Neural cell (in vitro differentiated cells): Measurements from ENCODE around the gene NUP50. TPM values are rescaled to one million over a fixed set of nuclear protein-coding genes. Genes with fewer than 3 reads are reported as not detected.

Source experiments
- H2AFZ ChIP-seq: fragments of 200-600, 300-800 bp; sonication (generic), shearing (Covaris generic); 2 replicates; pipeline ENCODE4 v1.6.0; 2014; ENCODE audit warnings: low read depth, mild to moderate bottlenecking, antibody characterized with exemption, low read length, moderate library complexity
- H3F3A ChIP-seq: fragments of 200-600 bp; shearing (Covaris generic); 2 replicates; pipeline ENCODE4 v1.6.1; 2016; ENCODE audit warnings: mild to moderate bottlenecking, moderate library complexity, mixed read lengths, antibody characterized with exemption, low read length; ENCODE audit not compliant: insufficient read depth, poor library complexity, severe bottlenecking
- H3K27ac ChIP-seq: fragments of 200-600, 300-800 bp; sonication (generic), shearing (Covaris generic); 2 replicates; pipeline ENCODE4 v1.5.1; 2014; ENCODE audit warnings: mild to moderate bottlenecking, low read length, moderate library complexity
- H3K27me3 ChIP-seq: fragments of 300-800, 200-600 bp; sonication (generic), shearing (Covaris generic); 2 replicates; pipeline ENCODE4 v1.6.0; 2014; ENCODE audit warnings: mild to moderate bottlenecking, low read depth, low read length, moderate library complexity; ENCODE audit not compliant: insufficient read depth
- H3K36me3 ChIP-seq: fragments of 300-800, 200-600 bp; sonication (generic), shearing (Covaris generic); 2 replicates; pipeline ENCODE4 v1.5.1; 2014; ENCODE audit warnings: mild to moderate bottlenecking, antibody characterized with exemption, low read length, moderate library complexity; ENCODE audit not compliant: insufficient read depth
- H3K4me2 ChIP-seq: fragments of 300-800, 200-600 bp; sonication (generic), shearing (Covaris generic); 2 replicates; pipeline ENCODE4 v1.6.0; 2014; ENCODE audit warnings: mild to moderate bottlenecking, low read length
- H3K4me3 ChIP-seq: fragments of 300-800, 200-600 bp; sonication (generic), shearing (Covaris generic); 2 replicates; pipeline ENCODE4 v1.5.1; 2014; ENCODE audit warnings: mild to moderate bottlenecking, low read length, moderate library complexity
- H3K79me2 ChIP-seq: fragments of 200-600 bp; shearing (Covaris generic); replicated peaks from 2 replicates; pipeline ENCODE4 v1.6.0; 2014; ENCODE audit warnings: mild to moderate bottlenecking, low read length, moderate library complexity; ENCODE audit not compliant: insufficient read depth
- H3K9ac ChIP-seq: fragments of 300-800, 200-600 bp; sonication (generic), shearing (Covaris generic); 2 replicates; pipeline ENCODE4 v1.6.1; 2016; ENCODE audit warnings: mild to moderate bottlenecking, low read length, mixed read lengths
- H3K9me2 ChIP-seq: fragments of 200-600 bp; shearing (Covaris generic); 2 replicates; pipeline ENCODE4 v1.6.1; 2016; ENCODE audit warnings: mild to moderate bottlenecking, low read length, mixed read lengths; ENCODE audit not compliant: insufficient read depth
- H3K9me3 ChIP-seq: fragments of 200-600, 300-800 bp; sonication (generic), shearing (Covaris generic); 2 replicates; pipeline ENCODE4 v1.6.1; 2016; ENCODE audit warnings: mild to moderate bottlenecking, mixed run types, low read length, moderate library complexity, mixed read lengths
- H4K20me1 ChIP-seq: fragments of 200-600 bp; shearing (Covaris generic); 2 replicates; pipeline ENCODE4 v1.6.1; 2016; ENCODE audit warnings: mild to moderate bottlenecking, mixed run types; ENCODE audit not compliant: insufficient read depth
- CTCF ChIP-seq: fragments of 450-650 bp; IDR thresholded peaks from 2 replicates; pipeline ENCODE4 v1.5.1; 2014; ENCODE audit warnings: antibody characterized with exemption, mild to moderate bottlenecking, moderate library complexity; ENCODE audit not compliant: poor library complexity, severe bottlenecking
- EP300 ChIP-seq: fragments of 450-650 bp; conservative IDR thresholded peaks from 2 replicates; pipeline ENCODE4 v1.6.1; 2014; ENCODE audit warnings: antibody characterized with exemption, mild to moderate bottlenecking, moderate library complexity; ENCODE audit not compliant: poor library complexity, severe bottlenecking
- EZH2 ChIP-seq: fragments of 200-600, 300-800 bp; shearing (Covaris generic), sonication (generic); IDR thresholded peaks from 2 replicates; pipeline ENCODE4 v1.6.1; 2014; ENCODE audit warnings: antibody characterized with exemption, low read length, borderline replicate concordance, mild to moderate bottlenecking; ENCODE audit not compliant: insufficient read depth, poor library complexity, severe bottlenecking
- MXI1 ChIP-seq: fragments of 450-650 bp; conservative IDR thresholded peaks from 2 replicates; pipeline ENCODE4 v1.6.1; 2014; ENCODE audit warnings: antibody characterized with exemption, mild to moderate bottlenecking; ENCODE audit not compliant: poor library complexity, severe bottlenecking
- POLR2AphosphoS5 ChIP-seq: IDR thresholded peaks from 2 replicates; pipeline ENCODE4 v1.6.1; 2012
- RAD21 ChIP-seq: fragments of 450-650 bp; conservative IDR thresholded peaks from 2 replicates; pipeline ENCODE4 v1.6.1; 2014; ENCODE audit warnings: antibody characterized with exemption, mild to moderate bottlenecking, moderate library complexity
- REST ChIP-seq: IDR thresholded peaks from 2 replicates; pipeline ENCODE4 v1.6.1; 2012; ENCODE audit warnings: borderline replicate concordance
- SMC3 ChIP-seq: fragments of 450-650 bp; conservative IDR thresholded peaks from 2 replicates; pipeline ENCODE4 v1.6.1; 2014; ENCODE audit warnings: antibody characterized with exemption, mild to moderate bottlenecking, moderate library complexity; ENCODE audit not compliant: poor library complexity
- TAF1 ChIP-seq: IDR thresholded peaks from 2 replicates; pipeline ENCODE4 v1.6.1; 2012; ENCODE audit warnings: low read depth
- polyA plus RNA-seq: library from polyadenylated mRNA; depleted of rRNA; stranded (reverse); fragments of >200 nt; gene quantifications from 2 replicates; pipeline ENCODE4 v1.2.3, GENCODE V29; 2014

NUP50 gene
- polyA plus RNA-seq, 1 donor from 2014 or later: 38.7 TPM

- Histone ChIP-seq H3K79me2 (no peaks in the 10 kb centered on the region), H4K20me1 (no peaks in the 10 kb centered on the region), H3K27me3 (no peaks in the 10 kb centered on the region), H3K9me3 (no peaks in the 10 kb centered on the region), H3K9me2 (no peaks in the 10 kb centered on the region), H3K36me3 (peaks cover 3% of the 10 kb centered on the region), H3K4me2 (no peak overlapping the region), H3F3A (no peaks in the 10 kb centered on the region), H3K4me3 (no peak overlapping the region), H3K9ac (no peak overlapping the region), H2AFZ (no peak overlapping the region), H3K27ac (no peak overlapping the region)
- no peak for TF ChIP-seq CTCF
- TF ChIP-seq POLR2AphosphoS5: no peak
- TF ChIP-seq MXI1: no peak
- TF ChIP-seq REST: no peak
- TF ChIP-seq EZH2: no peak
- TF ChIP-seq EP300: no peak
- TF ChIP-seq RAD21: no peak
- no peak for TF ChIP-seq SMC3
- no peak for TF ChIP-seq TAF1
Observed at GRCh38 chr22:45195616-45196015, 31.9 kb downstream of the NUP50 start.

GRCh38 chr22:45196308-45196707 is 32.6 kb downstream of the NUP50 start:
- Histone ChIP-seq H3K9ac (no peak overlapping the region), H3K27me3 (no peaks in the 10 kb centered on the region), H3K9me3 (no peaks in the 10 kb centered on the region), H4K20me1 (no peaks in the 10 kb centered on the region), H3K79me2 (no peaks in the 10 kb centered on the region), H3F3A (no peaks in the 10 kb centered on the region), H3K9me2 (no peaks in the 10 kb centered on the region), H3K36me3 (peaks cover 5% of the 10 kb centered on the region), H3K4me3 (no peak overlapping the region), H3K27ac (no peak overlapping the region), H3K4me2 (no peak overlapping the region), H2AFZ (no peak overlapping the region)
- TF ChIP-seq EP300: no peak
- TF ChIP-seq CTCF: no peak
- no peak for TF ChIP-seq REST
- no peak for TF ChIP-seq TAF1
- TF ChIP-seq EZH2: no peak
- no peak for TF ChIP-seq POLR2AphosphoS5
- TF ChIP-seq SMC3: no peak
